ENCODE measurements around the gene CCDC160. TPM values are rescaled to one million over a fixed set of nuclear protein-coding genes. Genes with fewer than 3 reads are reported as not detected.

CCDC160 gene
- total RNA-seq, 1 donor from 2014 or later, result not detected

DNA sequence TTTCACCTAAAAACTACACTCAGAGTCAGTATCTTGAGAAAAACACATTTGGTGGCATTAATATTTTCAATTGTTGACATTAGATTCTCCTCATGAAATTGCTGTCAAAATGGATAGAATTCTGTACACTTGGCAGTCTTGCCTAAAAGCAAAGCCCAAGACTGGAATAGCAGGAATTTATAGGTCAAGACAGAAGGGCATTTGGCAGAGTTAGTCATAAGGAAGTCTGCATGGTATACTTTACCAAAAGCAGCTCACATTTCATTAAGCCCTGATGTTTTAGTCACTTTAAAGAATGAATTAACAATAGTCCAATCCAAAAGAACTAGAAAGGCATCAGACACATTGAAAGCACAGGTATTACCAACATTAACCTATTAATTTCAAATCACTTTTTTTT is 7.1 kb downstream of the CCDC160 start:
- no peaks in the 10 kb centered on the region for H3K36me3 ChIP-seq
- no peak overlapping the region for H3K4me3 ChIP-seq
- H3K27me3 ChIP-seq, result no peaks in the 10 kb centered on the region
- H3K4me1 ChIP-seq, result no peaks in the 10 kb centered on the region
- no peak for TF ChIP-seq CTCF (IDR thresholded peaks at IDR 0.05)
- no peaks in the 10 kb centered on the region for H3K9me3 ChIP-seq
- intact Hi-C loops (cut with DNase I), result no loop called here
- no peak overlapping the region for H3K27ac ChIP-seq
- DNase-seq (ENCODE audit: low spot score in 2 of 2), result no peak

- no peaks in the 10 kb centered on the region for H3K27me3 ChIP-seq
- H3K27ac ChIP-seq, result no peak overlapping the region
- H3K36me3 ChIP-seq, result no peaks in the 10 kb centered on the region
- no peak overlapping the region for H3K4me3 ChIP-seq
- intact Hi-C loops (cut with DNase I), result no loop called here
- no peaks in the 10 kb centered on the region for H3K9me3 ChIP-seq
- DNase-seq (ENCODE audit: low spot score in 2 of 2), result no peak
- no peak for TF ChIP-seq CTCF (IDR thresholded peaks at IDR 0.05)
- H3K4me1 ChIP-seq, result no peaks in the 10 kb centered on the region
Observed at GRCh38 chrX:134246282-134246681, 9.3 kb downstream of the CCDC160 start.

DNA sequence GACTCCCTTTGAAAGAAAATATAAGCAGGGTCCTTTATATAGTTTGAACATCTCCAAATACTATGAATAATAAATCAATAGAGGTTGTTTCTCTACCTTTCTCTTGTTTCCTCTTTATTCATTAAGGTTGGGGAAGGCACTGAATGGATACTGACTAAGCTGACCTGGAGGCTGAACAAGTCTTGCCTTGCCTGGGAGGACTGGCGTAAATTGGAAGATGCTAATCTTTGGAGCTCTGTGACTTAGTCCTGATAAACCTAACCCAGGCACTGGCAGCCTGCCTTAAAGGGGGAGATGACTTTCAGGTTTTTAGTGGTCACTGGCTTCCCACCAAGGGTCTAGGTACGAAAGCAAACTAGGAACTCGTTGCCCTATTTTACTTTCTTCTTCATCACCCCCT is 10.5 kb downstream of the CCDC160 start:
- H3K27ac ChIP-seq, result no peak overlapping the region
- intact Hi-C loops (cut with DNase I), result no loop called here

DNA sequence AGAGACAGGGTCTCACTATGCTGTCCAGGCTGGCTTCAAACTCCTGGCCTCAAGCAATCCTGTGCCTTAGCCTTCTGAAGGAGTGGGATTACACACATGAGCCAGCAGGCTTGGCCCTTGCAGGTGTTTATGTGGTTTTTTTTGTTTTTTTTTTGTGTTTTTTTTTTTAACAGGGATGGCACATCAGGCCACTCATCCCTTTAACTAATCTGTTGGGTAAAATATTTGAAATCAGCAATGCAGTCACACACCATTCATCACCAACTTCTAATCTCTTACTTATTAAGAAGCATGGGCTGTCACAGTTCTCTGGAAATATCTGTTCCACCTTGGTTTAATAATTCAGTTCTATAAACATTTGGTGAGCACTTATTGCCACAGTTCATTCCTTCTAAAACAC is 12.3 kb downstream of the CCDC160 start:
- intact Hi-C loops (cut with DNase I), result no loop called here
- Histone ChIP-seq H3K27ac (no peak overlapping the region), H3K4me1 (no peaks in the 10 kb centered on the region), H3K36me3 (no peaks in the 10 kb centered on the region), H3K9me3 (no peaks in the 10 kb centered on the region), H3K27me3 (no peaks in the 10 kb centered on the region), H3K4me3 (no peak overlapping the region)
- TF ChIP-seq CTCF (IDR thresholded peaks at IDR 0.05), result no peak
- DNase-seq (ENCODE audit: low spot score in 2 of 2), result no peak

More for the DNA sequence above, 10.5 kb downstream of the CCDC160 start:
- no peak for TF ChIP-seq CTCF (IDR thresholded peaks at IDR 0.05)
- no peaks in the 10 kb centered on the region for H3K9me3 ChIP-seq
- H3K4me1 ChIP-seq, result no peaks in the 10 kb centered on the region
- no peaks in the 10 kb centered on the region for H3K27me3 ChIP-seq
- no peak for DNase-seq (ENCODE audit: low spot score in 2 of 2)
- no peaks in the 10 kb centered on the region for H3K36me3 ChIP-seq
- no peak overlapping the region for H3K4me3 ChIP-seq

- H3K27me3 ChIP-seq, result no peaks in the 10 kb centered on the region
- no peaks in the 10 kb centered on the region for H3K9me3 ChIP-seq
- no peak for TF ChIP-seq CTCF (IDR thresholded peaks at IDR 0.05)
- no peak overlapping the region for H3K27ac ChIP-seq
- no peak overlapping the region for H3K4me3 ChIP-seq
- intact Hi-C loops (cut with DNase I), result no loop called here
- no peak for DNase-seq (ENCODE audit: low spot score in 2 of 2)
- no peaks in the 10 kb centered on the region for H3K36me3 ChIP-seq
- no peaks in the 10 kb centered on the region for H3K4me1 ChIP-seq
Observed at GRCh38 chrX:134251241-134251640, 14.3 kb downstream of the CCDC160 start.

- H3K4me3 ChIP-seq, result no peak overlapping the region
- H3K36me3 ChIP-seq, result no peaks in the 10 kb centered on the region
- no peak for TF ChIP-seq CTCF (IDR thresholded peaks at IDR 0.05)
- no peak for DNase-seq (ENCODE audit: low spot score in 2 of 2)
- H3K27ac ChIP-seq, result no peak overlapping the region
- H3K4me1 ChIP-seq, result no peaks in the 10 kb centered on the region
- intact Hi-C loops (cut with DNase I), result no loop called here
- no peaks in the 10 kb centered on the region for H3K27me3 ChIP-seq
- H3K9me3 ChIP-seq, result no peaks in the 10 kb centered on the region
Observed at GRCh38 chrX:134254511-134254910, 17.5 kb downstream of the CCDC160 start.
